BJ (cell line): ENCODE results near the gene SMARCB1. TPM values are rescaled to one million over a fixed set of nuclear protein-coding genes. Genes with fewer than 3 reads are reported as not detected.

Experiments
- CTCF ChIA-PET: fragments of 350-600 bp; formaldehyde crosslinking; extraction: SDS; loops from one replicate; lab custom pipeline; 2021; ENCODE audit warnings: antibody characterized with exemption, inconsistent platforms; lab: Yijun Ruan, JAX
- POLR2A ChIA-PET: fragments of 300-600 bp; sonication (Branson Sonifier 250); formaldehyde crosslinking; extraction: SDS; loops from one replicate; lab custom pipeline; 2021; ENCODE audit warnings: antibody characterized with exemption; lab: Charles Lee
- DNase-seq: peaks from one replicate; pipeline ENCODE4 v3.0.0-alpha.2; 2011; ENCODE audit warnings: low read depth
- H3K27me3 ChIP-seq: 2 replicates; pipeline ENCODE4 v1.6.0; 2011; ENCODE audit warnings: low read length; ENCODE audit not compliant: control insufficient read depth, insufficient read depth
- H3K36me3 ChIP-seq: 2 replicates; pipeline ENCODE4 v1.5.1; 2011; ENCODE audit warnings: low read length; ENCODE audit not compliant: control insufficient read depth, insufficient read depth
- H3K4me3 ChIP-seq: 2 replicates; pipeline ENCODE4 v1.5.1; 2011; ENCODE audit warnings: low read depth, mild to moderate bottlenecking, control low read depth, low read length
- polyA plus RNA-seq: library from polyadenylated mRNA; depleted of rRNA; stranded (reverse); fragments of >200 nt; gene quantifications from 2 replicates; pipeline ENCODE4 v1.2.3, GENCODE V29; 2011
- TF ChIP-seq, protein P1 (sequence below): IDR thresholded peaks from 2 replicates; pipeline ENCODE4 v1.5.1; 2011; ENCODE audit warnings: low read depth, mild to moderate bottlenecking, control low read depth, inconsistent platforms, low read length, moderate library complexity; ENCODE audit not compliant: insufficient read depth

Gene SMARCB1
- polyA plus RNA-seq, 1 experiment = 174 TPM

DNA sequence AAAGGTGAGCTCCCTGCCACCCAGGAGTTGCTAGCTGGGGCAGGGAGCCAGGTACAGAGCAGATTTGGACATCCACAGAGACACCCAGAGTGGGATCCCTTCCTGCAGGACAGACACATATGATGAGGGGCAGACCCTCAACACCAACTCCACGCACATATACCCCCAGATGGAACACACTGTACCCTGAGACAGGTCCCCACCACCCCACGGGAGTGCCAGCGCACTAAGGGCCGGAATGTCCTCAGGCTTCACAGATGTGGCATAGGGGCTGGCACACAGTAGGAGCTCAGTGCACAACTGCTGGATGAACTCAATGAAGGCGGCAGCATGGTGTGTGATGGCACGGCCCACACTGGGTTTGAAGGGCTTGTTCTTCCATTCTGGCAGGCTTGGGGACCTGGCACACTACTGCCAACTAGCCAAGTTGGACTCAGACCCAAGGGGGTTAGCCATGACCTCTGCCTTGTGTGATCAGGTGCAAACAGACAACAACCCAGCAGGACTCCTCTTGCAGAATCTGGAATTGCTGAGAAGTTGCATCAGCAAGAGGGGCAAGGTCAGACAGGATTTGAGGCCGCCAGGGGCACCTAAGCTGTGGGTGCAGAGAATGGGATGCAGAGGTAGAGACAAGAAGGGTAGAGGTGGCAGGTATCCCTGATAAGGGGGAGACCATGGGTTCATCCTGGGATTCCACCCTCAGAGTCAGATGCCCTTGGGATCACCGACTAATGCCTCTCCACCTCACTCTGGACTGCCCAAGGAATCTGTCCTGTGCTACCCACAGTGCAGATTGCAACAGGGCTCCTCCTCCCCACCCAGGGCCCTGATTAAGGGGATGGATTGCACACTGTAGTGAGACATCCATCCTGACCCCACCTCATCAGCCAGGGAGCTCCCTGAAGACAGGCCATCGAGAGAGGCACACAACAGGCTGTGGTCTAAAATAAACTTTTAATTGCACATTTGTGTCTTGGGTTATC, 21.6 kb upstream of the SMARCB1 start:
- no peaks in the 10 kb centered on the region for H3K27me3 ChIP-seq
- H3K36me3 ChIP-seq = peaks cover 2% of the 10 kb centered on the region; the same call in 1 of the 2 replicates
- ChIA-PET POLR2A (interaction anchor here (1.1 kb wide), 1 partner anchor 9 kb away, joined by 3 read pairs; no protein-coding TSS in a partner anchor), CTCF (interaction anchor here (1.0 to 14.8 kb wide), 5 partner anchors 10 to 83 kb away, joined by 3 to 272 read pairs (median 6); no protein-coding TSS in a partner anchor)
- H3K4me3 ChIP-seq = no peak overlapping the region
- TF ChIP-seq, protein P1, sequence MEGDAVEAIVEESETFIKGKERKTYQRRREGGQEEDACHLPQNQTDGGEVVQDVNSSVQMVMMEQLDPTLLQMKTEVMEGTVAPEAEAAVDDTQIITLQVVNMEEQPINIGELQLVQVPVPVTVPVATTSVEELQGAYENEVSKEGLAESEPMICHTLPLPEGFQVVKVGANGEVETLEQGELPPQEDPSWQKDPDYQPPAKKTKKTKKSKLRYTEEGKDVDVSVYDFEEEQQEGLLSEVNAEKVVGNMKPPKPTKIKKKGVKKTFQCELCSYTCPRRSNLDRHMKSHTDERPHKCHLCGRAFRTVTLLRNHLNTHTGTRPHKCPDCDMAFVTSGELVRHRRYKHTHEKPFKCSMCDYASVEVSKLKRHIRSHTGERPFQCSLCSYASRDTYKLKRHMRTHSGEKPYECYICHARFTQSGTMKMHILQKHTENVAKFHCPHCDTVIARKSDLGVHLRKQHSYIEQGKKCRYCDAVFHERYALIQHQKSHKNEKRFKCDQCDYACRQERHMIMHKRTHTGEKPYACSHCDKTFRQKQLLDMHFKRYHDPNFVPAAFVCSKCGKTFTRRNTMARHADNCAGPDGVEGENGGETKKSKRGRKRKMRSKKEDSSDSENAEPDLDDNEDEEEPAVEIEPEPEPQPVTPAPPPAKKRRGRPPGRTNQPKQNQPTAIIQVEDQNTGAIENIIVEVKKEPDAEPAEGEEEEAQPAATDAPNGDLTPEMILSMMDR = no peak
- no peak for DNase-seq

DNA sequence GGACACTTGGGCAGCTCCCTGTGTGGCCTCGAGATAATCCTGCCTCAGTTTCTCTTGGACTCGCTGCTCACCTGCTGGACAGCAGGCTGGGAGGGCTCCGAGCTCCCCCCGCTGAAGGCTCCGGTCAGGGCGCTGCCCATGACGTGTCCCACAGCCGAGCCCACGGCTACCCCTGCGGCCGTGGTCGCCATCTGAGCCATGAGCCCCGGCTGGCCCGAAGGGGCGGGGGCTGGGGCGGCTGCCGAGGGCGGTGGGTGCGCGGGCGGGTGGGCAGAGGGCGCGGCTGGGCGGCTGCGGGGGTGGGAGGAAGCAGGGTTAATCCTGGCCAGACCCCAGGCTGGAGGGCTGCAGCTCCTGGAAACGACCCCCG, 19.5 kb upstream of the SMARCB1 start:
- Histone ChIP-seq H3K36me3 (peaks cover 2% of the 10 kb centered on the region; the same call in 1 of the 2 replicates), H3K27me3 (no peaks in the 10 kb centered on the region), H3K4me3 (peak overlapping the region; percentile 61)
- TF ChIP-seq, protein P1 = no peak
- POLR2A ChIA-PET = no interaction called here
- no peak for DNase-seq
- CTCF ChIA-PET = interaction anchor here (0.9 to 14.8 kb wide), 10 partner anchors 14 to 146 kb away, joined by 3 to 272 read pairs (median 4); no protein-coding TSS in a partner anchor

DNA sequence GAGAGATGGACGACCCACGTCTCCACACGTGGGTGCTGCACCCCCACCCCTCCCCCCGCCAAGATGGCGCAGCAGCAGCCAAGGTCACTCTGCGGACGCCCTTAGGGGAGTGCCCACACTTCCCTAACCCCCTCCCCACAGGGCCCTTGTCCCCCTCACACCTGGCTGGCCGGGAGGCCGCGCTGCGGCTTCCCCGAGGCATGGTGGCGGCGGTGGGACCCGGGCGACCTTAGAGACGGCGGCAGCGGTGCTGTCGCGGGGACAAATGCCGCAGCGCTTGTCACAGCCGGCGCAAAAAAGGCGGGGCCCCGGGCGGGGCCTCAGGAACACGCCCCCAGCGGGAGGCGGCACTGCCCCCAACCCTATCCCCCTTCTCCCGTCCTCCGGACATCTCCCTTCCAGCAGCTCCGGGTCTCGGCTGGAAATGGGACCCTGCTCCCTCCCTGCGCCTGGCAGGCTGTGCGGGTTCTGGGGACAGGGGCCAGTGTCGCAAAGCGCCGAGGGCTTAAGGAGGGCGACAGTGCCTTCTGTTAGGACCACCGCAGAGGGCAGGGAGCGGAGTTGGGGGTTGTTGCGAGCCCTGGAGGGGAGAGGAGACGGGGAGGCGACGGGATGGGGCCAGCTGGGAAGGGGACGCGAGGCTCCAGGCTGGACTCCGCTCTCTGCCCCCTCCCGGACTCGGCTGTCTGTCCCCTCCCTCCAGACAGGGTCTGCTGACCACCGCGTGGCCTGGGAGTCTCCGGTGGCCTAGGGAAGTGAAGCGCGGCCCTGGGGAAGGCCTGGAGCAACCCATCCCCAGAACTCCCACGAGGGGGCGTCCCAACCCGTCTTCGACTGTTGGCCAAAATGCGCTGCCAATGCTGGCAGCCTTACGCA, 18.9 kb upstream of the SMARCB1 start, which contains the start of gene CHCHD10:
Gene CHCHD10, minus strand, starts transcription at position 300 of the 876 bp plus-strand sequence. Its CDS starts 98 bp downstream, at position 202.
- TF ChIP-seq, protein P1 = peak; percentile 86
- Histone ChIP-seq H3K27me3 (no peaks in the 10 kb centered on the region), H3K4me3 (peak within 1 kb of the TSS; percentile 61), H3K36me3 (peaks cover 2% of the 10 kb centered on the region; the same call in 1 of the 2 replicates)
- no peak for DNase-seq
- ChIA-PET CTCF (interaction anchor here (0.6 to 14.8 kb wide), 15 partner anchors 14 to 837 kb away, joined by 3 to 272 read pairs (median 3); no protein-coding TSS in a partner anchor), POLR2A (interaction anchor here (0.7 kb wide), 1 partner anchor 121 kb away, joined by 3 read pairs; no protein-coding TSS in a partner anchor)

DNA sequence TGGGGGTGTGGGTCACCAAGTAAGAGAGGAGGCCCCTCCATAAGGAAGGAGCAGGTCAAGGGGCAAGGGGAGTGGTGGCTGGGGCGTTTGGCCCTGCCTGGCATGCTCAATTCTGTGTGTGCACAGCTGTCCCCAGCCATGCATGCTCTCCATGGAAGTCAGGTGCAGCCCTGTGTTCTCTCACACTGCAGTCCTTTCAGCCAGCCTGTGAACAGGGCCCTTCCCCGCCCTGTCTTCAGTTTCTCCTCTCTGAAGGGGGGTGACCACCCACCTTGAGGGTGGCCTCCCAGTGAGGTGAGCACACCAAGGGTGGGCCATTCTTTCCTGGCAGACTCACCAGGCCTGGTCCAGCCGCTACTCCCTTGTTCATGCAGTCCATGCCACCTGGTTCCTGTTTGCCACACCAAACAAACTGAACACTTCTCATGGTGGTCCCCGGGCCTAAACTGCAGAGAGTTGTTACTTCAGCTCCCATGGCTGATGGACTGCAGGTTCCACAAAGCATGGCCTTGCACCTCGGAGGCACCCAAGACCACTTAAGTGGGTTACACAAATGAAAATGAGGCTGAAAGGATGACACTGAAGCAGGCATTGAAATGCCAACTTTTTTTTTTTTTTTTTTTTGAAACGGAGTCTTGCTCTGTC, 17.3 kb upstream of the SMARCB1 start:
- Histone ChIP-seq H3K27me3 (no peaks in the 10 kb centered on the region), H3K36me3 (peaks cover 2% of the 10 kb centered on the region; the same call in 1 of the 2 replicates), H3K4me3 (no peak overlapping the region)
- ChIA-PET CTCF (interaction anchor here (0.9 to 14.8 kb wide), 9 partner anchors 8 to 94 kb away, joined by 3 to 272 read pairs (median 5); partner anchors contain the start of gene SLC2A11), POLR2A (interaction anchor here (0.6 kb wide), 1 partner anchor 82 kb away, joined by 7 read pairs; no protein-coding TSS in a partner anchor)
- TF ChIP-seq, protein P1 = no peak
- DNase-seq = no peak
